Ascending aorta (tissue), 2 donors: ENCODE data around the gene DQX1. TPM values are rescaled to one million over a fixed set of nuclear protein-coding genes. Genes with fewer than 3 reads are reported as not detected.

ENCODE experiments used
- DNase-seq, 2 donors: peaks; one replicate each; pipeline ENCODE4 v3.0.0-alpha.2; 2019; ENCODE audit warnings: low spot score in 2 of 2
- H3K27ac ChIP-seq, 2 donors: fragments of 200-600 bp; sonication (generic); one replicate each; pipeline ENCODE4 v1.5.1; 2016 to 2017; ENCODE audit warnings: mild to moderate bottlenecking in 1 of 2
- H3K27me3 ChIP-seq: fragments of 200-600 bp; sonication (generic); one replicate; pipeline ENCODE4 v1.5.1; 2017
- H3K36me3 ChIP-seq, 2 donors: fragments of 200-600 bp; sonication (generic); one replicate each; pipeline ENCODE4 v1.5.1; 2016
- H3K4me1 ChIP-seq, 2 donors: fragments of 200-600 bp; sonication (generic); one replicate each; pipeline ENCODE4 v1.5.1; 2016 to 2017; ENCODE audit warnings: mild to moderate bottlenecking in 1 of 2
- H3K4me3 ChIP-seq, 2 donors: fragments of 200-600 bp; sonication (generic); one replicate each; pipeline ENCODE4 v1.5.1; 2016 to 2017; ENCODE audit warnings: mild to moderate bottlenecking in 1 of 2
- H3K9me3 ChIP-seq, 2 donors: fragments of 200-600 bp; sonication (generic); one replicate each; pipeline ENCODE4 v1.5.1; 2016
- intact Hi-C: fragments of 100-400 bp; cut with DNase I; formaldehyde crosslinking; loops from one replicate; pipeline ENCODE4 v1.15.1; 2023
- total RNA-seq: library from RNA; depleted of rRNA; stranded (reverse); fragments of >200 nt; gene quantifications from one replicate; pipeline ENCODE4 v1.1.0, GENCODE V29; 2016
- TF ChIP-seq, protein P1 (sequence below), 3 experiments: fragments of 200-600 bp in 2 of 3; fragments of 450-650 bp in 1 of 3; sonication (generic) in 2 of 3; IDR thresholded peaks; one replicate each; pipeline ENCODE4 v1.5.1; 2016 to 2019; ENCODE audit warnings: antibody characterized with exemption in 3 of 3, mild to moderate bottlenecking in 1 of 3, moderate library complexity in 1 of 3

DQX1 gene
- total RNA-seq, 1 donor from 2014 or later: not detected

DNA sequence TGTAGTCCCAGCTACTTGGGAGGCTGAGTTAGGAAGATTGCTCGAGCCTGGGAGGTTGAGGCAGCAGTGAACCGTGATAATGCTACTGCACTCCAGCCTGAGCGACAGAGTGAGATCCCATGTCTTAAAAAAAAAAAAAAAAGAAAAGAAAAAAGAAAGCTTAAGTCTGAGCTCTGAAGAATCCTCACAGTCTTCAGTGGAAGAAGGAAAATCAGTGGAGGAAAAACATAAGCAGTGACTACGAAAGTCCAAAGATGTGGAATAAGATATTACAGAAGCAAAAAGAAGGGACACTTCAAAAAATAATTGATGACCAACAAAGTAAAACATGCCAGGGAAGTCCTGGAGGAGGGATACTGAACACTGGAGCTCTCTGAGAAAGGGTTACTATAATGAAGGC, 15.8 kb downstream of the DQX1 start:
- no peak for DNase-seq
- H3K4me3 ChIP-seq: no peak overlapping the region
- H3K4me1 ChIP-seq: peaks cover 8 to 27% of the 10 kb centered on the region in 2 donors
- no peak overlapping the region for H3K27ac ChIP-seq
- intact Hi-C loops: no loop called here
- H3K9me3 ChIP-seq: no peaks in the 10 kb centered on the region
- H3K36me3 ChIP-seq: peaks cover 2 to 8% of the 10 kb centered on the region in 2 donors
- peaks cover 26% of the 10 kb centered on the region for H3K27me3 ChIP-seq
- TF ChIP-seq, protein P1, sequence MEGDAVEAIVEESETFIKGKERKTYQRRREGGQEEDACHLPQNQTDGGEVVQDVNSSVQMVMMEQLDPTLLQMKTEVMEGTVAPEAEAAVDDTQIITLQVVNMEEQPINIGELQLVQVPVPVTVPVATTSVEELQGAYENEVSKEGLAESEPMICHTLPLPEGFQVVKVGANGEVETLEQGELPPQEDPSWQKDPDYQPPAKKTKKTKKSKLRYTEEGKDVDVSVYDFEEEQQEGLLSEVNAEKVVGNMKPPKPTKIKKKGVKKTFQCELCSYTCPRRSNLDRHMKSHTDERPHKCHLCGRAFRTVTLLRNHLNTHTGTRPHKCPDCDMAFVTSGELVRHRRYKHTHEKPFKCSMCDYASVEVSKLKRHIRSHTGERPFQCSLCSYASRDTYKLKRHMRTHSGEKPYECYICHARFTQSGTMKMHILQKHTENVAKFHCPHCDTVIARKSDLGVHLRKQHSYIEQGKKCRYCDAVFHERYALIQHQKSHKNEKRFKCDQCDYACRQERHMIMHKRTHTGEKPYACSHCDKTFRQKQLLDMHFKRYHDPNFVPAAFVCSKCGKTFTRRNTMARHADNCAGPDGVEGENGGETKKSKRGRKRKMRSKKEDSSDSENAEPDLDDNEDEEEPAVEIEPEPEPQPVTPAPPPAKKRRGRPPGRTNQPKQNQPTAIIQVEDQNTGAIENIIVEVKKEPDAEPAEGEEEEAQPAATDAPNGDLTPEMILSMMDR (IDR thresholded peaks at IDR 0.05): no peak

DNA sequence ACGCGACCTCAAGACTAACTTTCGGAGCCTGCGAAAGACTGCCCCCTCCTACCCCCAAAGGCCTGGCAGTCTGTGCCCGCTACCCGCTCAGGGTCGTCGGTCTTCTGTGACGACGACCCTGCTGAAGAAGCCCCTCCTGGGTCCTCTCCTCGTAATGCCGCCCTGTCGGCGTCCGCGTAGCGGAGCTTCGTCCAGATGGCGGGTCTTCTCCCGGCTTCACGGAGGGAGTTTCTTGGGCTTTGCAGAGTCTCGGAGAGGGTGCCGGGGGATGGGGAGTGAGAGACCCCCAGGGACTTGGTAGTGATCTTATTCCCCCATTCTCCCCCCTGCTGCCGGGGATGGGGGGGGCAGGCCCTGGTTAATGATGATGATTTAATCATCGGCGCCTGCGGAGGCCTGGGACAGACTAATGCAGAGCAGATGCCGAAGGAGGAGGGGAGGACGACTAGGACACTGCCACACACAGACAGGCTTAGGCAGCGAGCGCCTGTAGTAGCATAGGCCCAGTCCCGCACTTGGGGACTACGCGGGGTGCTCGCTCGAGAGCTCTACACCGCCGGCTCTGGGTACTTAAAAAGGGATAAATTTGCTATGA, 18.0 kb downstream of the DQX1 start:
- Histone ChIP-seq H3K27me3 (peaks cover 3% of the 10 kb centered on the region), H3K36me3 (peaks cover 7 to 14% of the 10 kb centered on the region in 2 donors), H3K27ac (peak overlapping the region; percentile 99), H3K4me3 (peak overlapping the region; percentile 76 to 78), H3K4me1 (peaks cover 3 to 24% of the 10 kb centered on the region in 2 donors), H3K9me3 (no peaks in the 10 kb centered on the region)
- intact Hi-C loops: loop anchor here (1.0 to 5.0 kb wide), 7 partner anchors 21 to 329 kb away; partner anchors contain the start of genes AUP1, DOK1, HTRA2 and INO80B
- DNase-seq: no peak
- TF ChIP-seq, protein P1 (IDR thresholded peaks at IDR 0.05): no peak

DNA sequence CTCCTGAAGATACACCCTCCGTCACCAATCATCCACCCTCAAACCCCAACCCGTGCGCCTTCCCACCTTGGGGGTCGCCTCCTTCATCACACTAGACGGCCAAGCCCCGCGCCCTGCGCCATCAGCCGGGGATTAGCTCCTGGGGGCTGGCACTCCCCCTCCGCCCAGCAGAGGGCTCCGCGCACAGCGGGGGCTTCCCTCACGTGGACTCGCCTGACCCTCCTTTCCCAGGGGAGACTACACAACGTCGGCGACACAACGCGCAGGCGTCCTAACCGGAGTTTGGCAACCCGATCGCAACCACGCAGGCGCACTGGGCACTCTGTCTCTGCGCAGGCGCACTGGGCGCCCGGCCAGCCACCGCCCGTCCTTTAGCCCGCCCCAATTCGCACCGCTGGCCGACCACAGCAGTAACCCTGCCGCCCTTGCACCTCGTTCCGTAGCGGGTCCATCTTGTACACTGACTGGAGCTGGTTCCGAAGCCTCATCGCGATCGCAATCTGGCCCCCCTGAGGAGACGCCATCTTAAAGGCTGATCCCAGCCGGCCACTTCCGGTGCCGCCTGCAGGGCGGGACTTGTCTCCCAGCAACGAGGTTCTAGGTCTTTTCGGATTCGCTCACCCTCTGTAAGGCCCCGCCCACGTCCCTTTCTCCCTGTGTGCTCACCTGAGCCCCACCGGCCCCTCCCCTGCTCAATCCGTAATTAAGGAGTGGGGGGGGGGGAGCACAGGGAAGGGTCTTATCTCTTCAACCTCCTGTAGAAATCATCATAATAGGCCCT, 18.7 kb downstream of the DQX1 start, which contains the start of gene PCGF1:
PCGF1 (minus strand) TSS at position 551 of the 781 bp plus-strand sequence; CDS start at position 524, 27 bp downstream.
- no peaks in the 10 kb centered on the region for H3K27me3 ChIP-seq
- peak within 1 kb of the TSS; percentile 99 for H3K27ac ChIP-seq
- H3K4me3 ChIP-seq: peak within 1 kb of the TSS; percentile 76 to 78
- intact Hi-C loops: loop anchor here (1.0 to 5.0 kb wide), 7 partner anchors 22 to 330 kb away; partner anchors contain the start of genes AUP1, DOK1, HTRA2 and INO80B
- DNase-seq: peak; percentile 97 to 99
- TF ChIP-seq, protein P1 (IDR thresholded peaks at IDR 0.05): peak in 2 of 3 experiments; percentile 19 to 27
- peaks cover 7 to 14% of the 10 kb centered on the region in 2 donors for H3K36me3 ChIP-seq
- H3K9me3 ChIP-seq: no peaks in the 10 kb centered on the region
- H3K4me1 ChIP-seq: peaks cover 3 to 24% of the 10 kb centered on the region in 2 donors

DNA sequence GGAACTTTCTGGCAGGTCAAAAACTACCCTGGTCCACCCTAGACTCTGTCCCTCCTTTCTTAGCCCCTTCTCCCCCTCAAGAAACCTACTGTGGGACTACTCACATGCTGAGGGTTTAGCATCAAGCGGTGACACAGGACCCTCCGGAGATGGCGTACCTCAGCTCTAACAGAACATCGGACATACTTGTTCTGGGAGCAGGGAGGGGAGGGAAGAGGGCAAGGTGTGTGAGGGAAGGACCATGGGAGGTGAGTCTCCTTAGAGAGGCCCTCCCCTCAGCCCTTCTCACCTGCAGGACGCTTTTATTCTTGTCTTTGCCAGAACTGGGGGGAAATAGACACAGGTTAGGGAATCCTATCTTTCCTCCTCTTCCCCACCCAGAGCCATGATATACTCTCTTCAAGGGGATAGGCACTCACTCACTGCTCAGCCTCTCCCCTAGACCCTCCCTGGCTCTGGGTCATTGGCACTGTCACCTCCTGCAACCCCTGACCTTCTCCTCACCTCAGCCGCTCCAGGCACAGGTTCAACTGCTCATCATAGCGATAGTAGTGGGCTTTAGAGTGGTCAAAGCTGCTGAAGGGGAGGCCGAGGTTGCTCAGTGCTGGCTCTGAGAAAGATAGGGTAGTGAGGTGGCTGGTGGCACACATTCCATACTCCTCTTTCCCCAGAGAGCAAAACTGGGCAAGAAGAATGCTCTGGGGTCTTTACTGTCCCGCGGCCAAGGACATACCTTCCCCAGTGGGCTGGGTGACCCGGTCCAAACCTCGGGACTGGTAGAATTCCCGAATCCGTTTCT, 20.4 kb downstream of the DQX1 start:
- Histone ChIP-seq H3K9me3 (no peaks in the 10 kb centered on the region), H3K4me3 (no peak overlapping the region), H3K36me3 (peaks cover 7 to 14% of the 10 kb centered on the region in 2 donors), H3K4me1 (peaks cover 3 to 24% of the 10 kb centered on the region in 2 donors), H3K27me3 (no peaks in the 10 kb centered on the region), H3K27ac (no peak overlapping the region)
- intact Hi-C loops: loop anchor here (2.0 to 5.0 kb wide), 2 partner anchors 51 to 332 kb away; partner anchors contain the start of gene INO80B
- TF ChIP-seq, protein P1 (IDR thresholded peaks at IDR 0.05): no peak
- DNase-seq: no peak

DNA sequence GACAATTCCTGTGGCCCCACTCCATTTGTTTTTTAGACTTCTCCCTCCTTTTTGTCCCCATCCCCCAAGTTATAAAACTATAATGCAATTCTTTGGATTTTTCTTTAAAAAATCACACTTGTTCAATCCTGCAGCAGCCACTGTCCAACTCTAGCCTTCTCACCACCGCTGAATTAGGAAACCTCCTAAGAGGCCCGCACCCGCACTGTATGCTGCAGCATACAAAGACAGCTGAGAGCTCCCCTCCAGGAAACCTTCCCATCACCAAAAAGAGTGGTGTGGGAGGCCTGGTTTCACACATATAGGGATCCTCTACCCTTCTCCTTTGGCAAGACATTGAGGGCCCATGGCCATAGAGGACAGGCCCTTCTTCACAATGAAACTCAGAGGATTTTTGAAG, 21.4 kb downstream of the DQX1 start:
- Histone ChIP-seq H3K36me3 (peaks cover 7 to 14% of the 10 kb centered on the region in 2 donors), H3K4me3 (no peak overlapping the region), H3K9me3 (no peaks in the 10 kb centered on the region), H3K27me3 (no peaks in the 10 kb centered on the region), H3K4me1 (peaks cover 3 to 24% of the 10 kb centered on the region in 2 donors), H3K27ac (no peak overlapping the region)
- TF ChIP-seq, protein P1 (IDR thresholded peaks at IDR 0.05): no peak
- DNase-seq: no peak
- intact Hi-C loops: no loop called here
